Measurements from ENCODE around the gene NALCN.

Gene NALCN

GRCh38 chr13:101111894-101112293 lies 304.4 kb downstream of the NALCN start:
- no peak for DNase-seq

- DNase-seq: no peak
Measured at GRCh38 chr13:101109005-101109404, 307.3 kb downstream of the NALCN start.

GRCh38 chr13:101098873-101099272 lies 317.4 kb downstream of the NALCN start:
- no peak for DNase-seq

GRCh38 chr13:101092985-101093384 lies 323.3 kb downstream of the NALCN start:
- no peak for DNase-seq

GRCh38 chr13:101090287-101090686 lies 326.0 kb downstream of the NALCN start:
- no peak for DNase-seq

GRCh38 chr13:101085551-101085950 lies 330.8 kb downstream of the NALCN start:
- DNase-seq: no peak

GRCh38 chr13:101082441-101082840 lies 333.9 kb downstream of the NALCN start:
- DNase-seq: no peak

GRCh38 chr13:101080616-101081015 lies 335.7 kb downstream of the NALCN start:
- no peak for DNase-seq

GRCh38 chr13:101065329-101065728 lies 351.0 kb downstream of the NALCN start:
- DNase-seq: no peak

GRCh38 chr13:101059793-101060192 lies 356.5 kb downstream of the NALCN start:
- DNase-seq: no peak

- no peak for DNase-seq
Measured at GRCh38 chr13:101058841-101059240, 357.5 kb downstream of the NALCN start.

GRCh38 chr13:101053301-101054093 lies 362.8 kb downstream of the NALCN start:
- no peak for DNase-seq

- no peak for DNase-seq
Measured at GRCh38 chr13:101049166-101049850, 367.0 kb downstream of the NALCN start.

GRCh38 chr13:101036546-101036945 lies 379.8 kb downstream of the NALCN start:
- DNase-seq: no peak

- no peak for DNase-seq
Measured at GRCh38 chr13:101035119-101035620, 381.1 kb downstream of the NALCN start.

GRCh38 chr13:101026736-101027398 lies 389.4 kb downstream of the NALCN start:
- no peak for DNase-seq

GRCh38 chr13:101026328-101026727 lies 390.0 kb downstream of the NALCN start:
- no peak for DNase-seq

- DNase-seq: no peak
Measured at GRCh38 chr13:101025925-101026324, 390.4 kb downstream of the NALCN start.

- DNase-seq: no peak
Measured at GRCh38 chr13:101025519-101025918, 390.8 kb downstream of the NALCN start.

GRCh38 chr13:101019126-101019525 lies 397.2 kb downstream of the NALCN start:
- no peak for DNase-seq

GRCh38 chr13:101018720-101019119 lies 397.6 kb downstream of the NALCN start:
- no peak for DNase-seq

- DNase-seq: no peak
Measured at GRCh38 chr13:101017123-101017872, 399.0 kb downstream of the NALCN start.

GRCh38 chr13:101016475-101016874 lies 399.8 kb downstream of the NALCN start:
- DNase-seq: no peak
